ENCODE results near the gene TTLL12. TPM values are rescaled to one million over a fixed set of nuclear protein-coding genes. Genes with fewer than 3 reads are reported as not detected.

The TTLL12 gene
- total RNA-seq, 1 donor from 2014 or later, result 35.8 TPM

DNA sequence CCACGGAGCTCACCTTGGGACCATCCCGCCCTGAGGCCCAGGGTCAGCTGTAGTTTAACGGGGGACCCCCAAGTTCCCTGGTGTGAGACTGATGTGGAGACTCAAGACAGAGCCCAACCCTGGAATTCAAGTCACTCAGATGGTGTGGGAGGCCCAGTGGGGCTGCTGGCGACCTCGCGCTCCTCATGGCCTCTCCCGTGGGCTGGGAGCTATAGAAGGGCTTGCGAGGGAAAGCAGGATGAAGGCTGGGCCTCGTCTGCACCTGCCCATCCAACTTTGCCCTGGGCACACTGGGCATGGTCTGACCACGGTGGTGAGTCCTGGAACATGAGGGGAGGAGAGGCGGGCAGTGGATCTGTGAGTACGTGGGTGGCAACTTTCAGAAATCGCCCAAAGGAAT, 13.6 kb upstream of the TTLL12 start:
- DNase-seq (ENCODE audit: extremely low read depth, low read depth, low spot score), result no peak

- no peak for DNase-seq (ENCODE audit: extremely low read depth, low read depth, low spot score)
Measured at GRCh38 chr22:43200031-43200430, 13.1 kb upstream of the TTLL12 start.

DNA sequence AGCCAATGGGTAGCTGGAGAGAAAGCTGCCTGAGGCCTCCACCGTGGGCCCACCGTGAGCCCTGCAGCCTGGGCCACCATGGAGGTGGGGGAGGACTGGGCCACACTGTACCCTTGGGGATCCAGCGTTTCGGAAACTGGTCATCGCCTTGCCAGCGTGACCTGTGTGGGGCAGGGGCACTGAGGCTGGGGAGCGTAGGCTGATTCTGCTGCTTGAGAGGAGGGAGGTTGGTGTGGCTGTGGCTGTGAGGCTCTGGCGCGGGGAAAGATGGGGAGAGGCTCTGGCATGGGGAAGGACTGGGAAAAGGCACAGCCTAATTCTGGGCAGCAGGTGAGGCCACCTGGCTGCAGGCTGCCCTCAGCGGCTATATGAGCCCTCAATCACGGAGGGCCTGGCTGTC, 12.6 kb upstream of the TTLL12 start:
- DNase-seq (ENCODE audit: extremely low read depth, low read depth, low spot score), result no peak

DNA sequence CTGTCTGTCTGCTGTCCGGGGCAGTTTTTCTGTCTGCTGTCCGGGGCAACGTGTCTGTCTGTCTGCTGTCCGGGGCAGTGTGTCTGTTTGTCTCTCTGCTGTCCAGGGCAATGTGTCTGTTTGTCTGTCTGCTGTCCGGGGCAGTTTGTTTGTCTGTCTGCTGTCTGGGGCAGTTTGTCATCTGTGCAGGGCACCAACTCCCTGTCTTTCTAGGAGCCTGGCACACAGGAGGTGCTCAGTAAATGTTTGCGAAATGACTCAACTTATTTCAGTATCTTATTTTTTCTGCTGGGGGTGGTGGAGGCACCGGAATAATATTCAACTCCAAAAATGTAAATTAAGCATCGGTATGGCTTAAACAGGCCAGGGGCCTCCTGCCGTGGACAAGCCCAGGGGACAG, 12.0 kb upstream of the TTLL12 start:
- DNase-seq (ENCODE audit: extremely low read depth, low read depth, low spot score), result no peak

GRCh38 chr22:43198126-43198525, 11.2 kb upstream of the TTLL12 start:
- no peak for DNase-seq (ENCODE audit: extremely low read depth, low read depth, low spot score)

- DNase-seq (ENCODE audit: extremely low read depth, low read depth, low spot score), result no peak
Measured at GRCh38 chr22:43197271-43197941, 10.5 kb upstream of the TTLL12 start.

DNA sequence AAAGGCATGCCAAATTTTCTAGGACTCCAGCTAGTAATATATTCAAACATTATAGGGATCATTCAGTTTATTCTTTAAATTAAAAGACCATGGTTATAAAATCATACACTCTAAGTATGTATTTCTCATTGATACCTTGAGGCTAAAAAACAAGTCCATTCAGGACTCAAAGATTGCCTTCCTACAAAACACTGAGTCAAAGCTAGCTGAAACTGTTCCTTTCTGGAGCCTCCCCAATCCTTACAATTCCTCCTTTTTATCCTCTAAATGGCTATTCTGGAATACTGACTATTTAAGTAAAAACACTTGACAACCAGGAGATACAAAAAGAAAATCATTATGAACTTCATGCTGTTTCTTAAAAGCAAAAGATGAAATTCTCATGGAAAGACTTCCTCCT, 4.9 kb upstream of the TTLL12 start:
- DNase-seq (ENCODE audit: extremely low read depth, low read depth, low spot score), result no peak

DNA sequence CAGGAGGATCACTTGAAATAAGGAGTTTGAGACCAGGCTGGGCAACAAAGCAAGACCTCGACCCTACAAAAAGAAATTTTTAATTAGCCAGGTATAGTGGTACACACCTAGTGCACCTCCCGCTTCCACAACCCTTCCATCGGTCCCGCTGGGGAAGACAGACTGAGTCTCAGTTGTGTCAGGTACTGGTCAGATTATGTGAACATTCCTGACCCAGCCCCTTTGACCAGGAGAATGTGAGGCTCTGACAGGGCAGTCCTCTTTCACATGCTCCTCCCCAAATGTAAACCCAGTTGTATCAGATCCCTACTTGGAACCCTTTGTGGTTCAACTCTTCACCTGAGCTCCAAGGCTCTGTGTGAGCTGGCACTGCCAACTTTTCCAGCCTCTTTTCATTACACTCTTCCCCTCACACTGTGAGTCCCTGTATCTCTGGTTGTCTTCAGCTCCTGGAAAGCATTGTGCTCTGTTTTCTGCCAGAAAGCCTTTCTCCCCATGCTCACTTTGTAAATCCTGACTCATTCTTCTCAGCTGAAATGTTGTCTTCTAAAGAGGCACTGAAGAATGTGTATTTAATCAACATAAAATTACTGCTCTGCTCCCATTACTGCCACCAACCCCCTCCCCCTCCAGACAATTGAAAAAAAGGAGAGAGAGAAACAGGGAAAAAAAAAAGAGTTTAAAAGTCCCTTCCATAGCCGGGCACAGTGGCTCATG, 2.1 kb upstream of the TTLL12 start:
- DNase-seq (ENCODE audit: extremely low read depth, low read depth, low spot score), result no peak

GRCh38 chr22:43187171-43188099, 501 bp upstream of the TTLL12 start:
- DNase-seq (ENCODE audit: extremely low read depth, low read depth, low spot score), result no peak

DNA sequence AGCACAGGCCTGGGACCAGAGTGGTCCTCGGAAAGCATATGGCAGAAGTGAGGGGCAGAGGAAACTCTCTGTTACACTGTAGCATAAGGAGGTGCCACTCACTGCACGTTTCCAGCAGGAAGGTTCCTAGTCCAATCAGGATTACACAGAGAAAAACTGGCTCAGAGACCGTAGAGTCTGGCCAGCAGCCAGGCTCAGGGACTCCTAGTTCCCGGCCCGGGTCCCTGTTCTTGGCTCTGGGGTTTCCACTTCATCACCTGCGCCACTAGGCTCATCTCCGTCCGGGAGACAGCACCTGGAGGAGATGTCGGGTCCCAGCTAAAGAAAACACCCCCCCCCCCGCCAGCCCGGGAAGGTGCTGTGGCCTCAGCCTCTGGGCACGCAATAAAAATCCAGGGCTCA, 1.1 kb downstream of the TTLL12 start:
- DNase-seq (ENCODE audit: extremely low read depth, low read depth, low spot score), result no peak

DNA sequence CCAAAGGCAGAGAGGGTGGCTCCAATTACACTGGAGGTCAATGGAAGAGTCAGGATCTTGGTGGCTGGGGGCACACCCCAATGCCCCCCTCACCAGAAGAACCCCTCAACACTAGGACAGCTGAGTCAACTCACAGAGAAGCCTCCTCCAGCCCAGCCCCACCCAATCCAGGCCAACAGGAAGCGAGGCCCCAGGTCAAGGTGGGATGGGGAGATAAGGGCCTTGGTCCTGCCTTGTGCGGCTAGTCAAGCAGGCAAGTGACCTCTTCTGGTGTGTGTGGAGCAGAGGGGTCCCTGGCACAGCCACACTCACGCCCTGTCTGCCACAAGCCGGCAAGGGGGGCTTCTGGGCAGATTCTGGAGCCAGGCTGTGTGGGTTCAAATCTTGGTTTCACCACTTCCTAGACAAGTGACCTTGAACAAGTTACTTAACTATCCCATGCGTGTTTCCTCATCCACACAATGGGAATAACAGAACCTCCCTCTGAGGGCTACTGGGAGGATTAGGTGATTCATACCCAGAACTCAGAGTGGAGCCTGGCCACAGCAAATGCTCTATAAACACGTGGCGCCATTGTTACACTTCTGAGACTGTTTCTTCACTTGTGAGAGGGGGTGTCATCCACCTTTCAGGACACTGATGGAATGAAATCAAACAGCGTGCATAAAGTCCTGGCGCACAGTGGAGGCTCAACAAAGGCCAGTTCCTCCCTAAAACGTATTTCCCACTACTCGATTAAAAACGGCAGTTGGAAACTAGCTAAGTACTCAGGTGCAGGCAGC, 3.2 kb downstream of the TTLL12 start:
- peak; percentile 42 for DNase-seq (ENCODE audit: extremely low read depth, low read depth, low spot score)

GRCh38 chr22:43182726-43183125, 4.2 kb downstream of the TTLL12 start:
- no peak for DNase-seq (ENCODE audit: extremely low read depth, low read depth, low spot score)

- no peak for DNase-seq (ENCODE audit: extremely low read depth, low read depth, low spot score)
Measured at GRCh38 chr22:43182118-43182517, 4.8 kb downstream of the TTLL12 start.

DNA sequence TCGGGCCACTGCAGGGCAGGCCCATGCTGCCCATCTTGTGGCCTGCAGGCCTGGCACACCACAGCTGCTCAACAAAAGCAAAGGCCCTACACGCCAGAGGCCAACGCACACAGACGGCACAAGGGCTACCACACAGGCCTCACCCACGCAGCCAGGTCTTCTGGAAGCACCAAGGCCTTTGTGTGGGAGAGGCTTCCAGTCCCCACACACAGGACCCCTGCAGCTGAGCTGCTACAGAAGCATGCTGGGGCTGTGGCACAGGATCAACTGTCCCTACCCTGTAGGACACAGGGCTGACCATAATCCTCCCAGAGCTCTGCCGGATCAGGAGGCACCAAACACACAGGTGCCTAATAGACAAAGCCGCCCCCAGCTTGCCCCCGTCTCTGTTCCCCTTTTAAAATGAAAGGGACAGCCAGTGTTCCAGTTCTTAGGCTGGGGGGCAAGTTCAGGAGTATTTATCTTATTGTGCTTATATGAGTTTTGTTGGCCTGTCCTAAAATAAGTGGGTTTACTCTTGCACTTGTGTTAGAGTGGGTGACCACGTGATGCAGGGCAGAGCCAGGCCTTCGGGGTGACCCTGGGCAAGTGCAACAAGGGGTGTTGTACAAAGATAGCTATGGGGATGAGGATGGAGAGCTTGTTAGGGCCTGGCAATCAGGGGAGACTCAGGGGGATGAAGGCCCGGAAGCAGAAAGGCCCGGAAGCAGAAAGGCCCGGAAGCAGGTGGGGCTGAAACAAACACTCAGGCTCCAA, 5.4 kb downstream of the TTLL12 start:
- DNase-seq (ENCODE audit: extremely low read depth, low read depth, low spot score), result no peak

- no peak for DNase-seq (ENCODE audit: extremely low read depth, low read depth, low spot score)
Measured at GRCh38 chr22:43180670-43181069, 6.3 kb downstream of the TTLL12 start.

GRCh38 chr22:43179911-43180195, 7.1 kb downstream of the TTLL12 start:
- DNase-seq (ENCODE audit: extremely low read depth, low read depth, low spot score), result no peak

DNA sequence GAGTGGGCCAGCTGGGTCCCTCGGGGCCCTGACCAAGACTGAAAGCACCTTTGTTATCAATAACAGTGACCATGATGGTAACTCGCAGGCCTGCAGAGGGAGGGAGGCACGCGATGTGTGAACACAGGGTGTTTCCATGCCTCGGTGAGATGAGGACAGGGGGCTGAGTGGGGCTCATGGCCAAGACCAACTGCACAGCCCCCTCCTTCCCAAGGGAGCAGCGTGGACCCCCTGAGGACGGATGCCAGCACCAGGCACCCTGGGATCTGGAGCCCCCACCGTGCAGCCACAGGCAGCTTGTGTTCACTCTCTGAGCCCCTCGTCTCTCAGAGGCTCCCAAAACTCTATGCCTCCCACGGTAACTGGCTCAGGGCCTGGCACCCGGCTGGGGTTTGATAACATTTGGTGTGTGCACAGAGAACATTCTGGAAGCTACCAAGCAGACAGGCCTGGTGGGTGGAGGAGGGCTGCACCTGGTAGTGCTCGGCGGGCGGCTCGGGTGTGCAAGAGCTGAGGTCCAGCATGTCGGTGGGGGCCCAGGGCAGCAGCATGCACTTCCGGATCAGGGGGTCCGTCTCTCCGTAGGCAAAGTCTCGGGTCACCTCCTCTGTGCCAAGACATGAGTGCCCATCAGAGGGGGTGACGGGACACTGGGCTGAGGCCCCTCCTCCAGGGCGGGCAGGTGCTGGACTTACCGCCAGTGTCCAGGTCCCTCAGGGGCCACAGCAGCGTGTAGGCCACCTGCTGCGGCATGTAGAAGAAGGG, 7.6 kb downstream of the TTLL12 start:
- DNase-seq (ENCODE audit: extremely low read depth, low read depth, low spot score), result no peak

- no peak for DNase-seq (ENCODE audit: extremely low read depth, low read depth, low spot score)
Measured at GRCh38 chr22:43177479-43177878, 9.5 kb downstream of the TTLL12 start.

DNA sequence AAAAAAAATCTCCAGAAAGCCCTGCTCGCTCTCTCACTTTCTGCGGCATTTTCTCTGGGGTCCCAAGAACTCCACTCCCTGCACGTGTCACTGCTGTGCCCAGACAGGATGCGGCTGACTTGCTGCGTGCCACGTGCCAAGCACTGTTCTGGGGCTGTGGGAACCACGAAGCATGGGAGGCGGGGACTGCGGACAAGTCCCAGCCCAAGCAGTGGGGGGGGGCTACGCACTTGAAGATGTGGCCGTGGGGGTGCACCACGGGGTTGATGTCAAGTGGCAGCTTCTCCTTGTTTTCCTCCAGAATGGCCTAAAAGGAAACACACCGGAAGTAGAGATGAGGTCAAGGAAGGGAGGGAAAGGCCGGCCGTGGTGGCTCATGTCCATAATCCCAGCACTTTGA, 10.8 kb downstream of the TTLL12 start:
- no peak for DNase-seq (ENCODE audit: extremely low read depth, low read depth, low spot score)

Data from glomerular endothelial cell (primary cell).